ENCODE data around the gene ANKRD44.

ANKRD44 gene

DNA sequence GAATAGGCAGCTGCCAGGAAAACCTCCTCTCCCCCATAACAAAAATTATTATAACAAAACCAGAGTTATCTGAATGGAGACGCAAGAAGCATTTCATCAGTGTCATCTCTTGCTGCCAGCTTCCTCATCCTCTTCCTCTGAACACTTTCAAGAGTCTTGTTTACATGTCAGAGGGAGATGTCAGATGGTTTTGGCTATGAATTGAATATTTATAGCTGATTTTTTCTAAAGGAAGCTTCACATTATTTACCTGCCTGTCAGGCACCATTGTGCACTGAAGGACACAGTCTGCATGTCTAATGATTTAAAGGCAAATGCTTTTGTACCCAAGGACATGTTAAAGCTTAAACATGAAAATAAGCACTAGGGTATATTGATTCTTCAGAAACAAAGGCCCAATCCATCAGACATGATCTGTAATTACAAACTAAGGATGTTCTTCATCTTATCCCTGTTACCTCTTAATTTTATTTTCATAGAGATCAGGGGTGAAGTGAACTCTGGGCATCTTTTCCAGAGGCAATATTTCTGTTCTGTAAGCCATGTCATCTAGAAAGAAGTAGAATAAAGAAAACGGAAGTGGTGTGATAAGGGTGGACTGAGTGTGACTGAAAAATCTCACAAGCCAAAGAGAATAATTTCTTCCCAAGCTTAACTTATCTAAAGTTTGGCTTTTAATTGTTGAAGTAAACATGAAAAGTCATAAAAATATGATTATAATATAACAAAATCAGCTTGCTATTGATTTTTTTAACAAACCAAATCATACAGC is 168.7 kb downstream of the ANKRD44 start:
- no peak for DNase-seq

DNA sequence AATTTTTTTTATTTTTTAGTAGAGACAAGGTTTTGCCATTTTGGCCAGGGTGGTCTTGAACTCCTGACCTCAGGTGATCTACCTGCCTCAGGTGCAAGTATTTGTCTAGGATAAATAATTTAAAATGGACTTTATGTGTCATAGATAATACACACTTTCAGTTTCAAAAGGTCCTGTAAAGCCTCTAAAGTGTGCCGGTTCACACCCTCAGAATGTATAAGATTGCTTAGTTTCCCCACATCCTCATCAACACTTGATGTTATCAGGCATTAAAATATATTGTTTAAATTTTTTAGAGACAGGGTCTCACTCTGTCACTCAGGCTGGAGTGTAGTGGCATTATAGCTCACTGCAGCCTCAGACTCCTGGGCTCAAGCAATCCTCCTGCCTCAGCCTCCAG is 170.5 kb downstream of the ANKRD44 start:
- DNase-seq: no peak

DNA sequence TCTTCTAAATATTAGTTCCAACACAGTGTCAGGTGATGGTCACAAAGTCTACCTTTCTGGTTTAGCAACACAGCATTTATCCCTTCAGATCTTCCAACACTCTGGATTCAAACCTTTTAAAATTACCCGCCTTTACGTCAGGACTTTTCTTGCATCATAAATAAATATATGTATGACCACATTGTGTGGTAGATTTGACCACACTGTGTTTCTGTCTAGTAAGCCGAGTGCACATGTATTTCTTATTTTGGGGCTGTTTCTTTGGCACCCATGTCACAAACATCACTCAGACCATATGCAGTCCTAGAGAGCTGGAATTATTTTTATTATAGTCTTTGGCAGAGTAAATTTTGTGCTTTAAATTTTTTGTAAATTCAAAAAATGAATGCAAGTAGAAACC is 172.1 kb downstream of the ANKRD44 start:
- no peak for DNase-seq

DNA sequence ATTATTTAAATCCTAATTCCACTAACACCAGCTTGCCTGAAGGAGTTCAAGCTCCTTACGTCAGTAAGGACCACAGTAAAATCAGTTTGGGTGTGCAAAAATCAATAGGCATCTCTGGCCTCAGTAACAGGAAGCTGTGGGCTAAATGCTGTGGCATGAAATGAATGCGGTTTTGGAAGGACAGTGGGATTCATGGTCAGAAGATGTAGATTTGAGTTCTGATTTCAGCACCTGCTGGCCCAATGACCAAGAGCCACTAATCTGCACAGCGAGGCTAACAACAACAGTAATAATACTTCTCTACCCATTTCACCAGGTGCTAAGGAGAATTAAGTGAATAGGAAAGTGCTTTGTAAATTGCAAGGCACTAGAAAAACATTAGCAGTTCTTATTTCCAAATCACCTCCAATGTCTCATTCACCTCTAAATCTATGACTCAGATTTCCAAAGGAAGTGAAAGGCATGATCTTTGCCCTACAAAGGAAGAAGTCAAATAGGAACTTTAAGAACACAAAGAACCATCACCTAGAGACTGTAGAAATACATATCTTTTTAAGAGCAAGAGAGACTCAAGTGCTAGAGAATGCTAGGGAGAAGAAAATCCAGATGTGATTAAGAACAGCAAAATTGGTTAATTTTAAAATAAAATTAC is 172.6 kb downstream of the ANKRD44 start:
- DNase-seq: no peak

DNA sequence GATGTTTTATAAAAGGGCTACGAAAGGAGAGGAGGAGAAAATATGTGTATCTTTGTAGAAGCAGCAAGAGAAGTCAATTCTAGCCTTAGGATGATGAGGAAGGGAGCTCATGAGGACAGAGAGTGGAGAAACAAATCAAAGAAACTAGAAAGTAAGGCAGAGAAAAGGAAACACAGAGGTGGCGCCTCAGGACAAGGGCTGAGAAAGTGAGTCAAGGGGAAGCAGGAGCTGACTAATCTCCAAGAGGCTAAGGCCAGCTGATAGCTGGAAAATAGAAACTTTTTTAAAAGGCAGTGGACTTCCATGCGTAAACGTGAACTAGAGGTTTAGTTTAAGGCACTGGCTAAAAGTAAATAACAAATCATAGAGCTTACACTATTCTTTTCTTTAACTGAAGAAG is 173.3 kb downstream of the ANKRD44 start:
- peak; percentile 53 for DNase-seq

DNA sequence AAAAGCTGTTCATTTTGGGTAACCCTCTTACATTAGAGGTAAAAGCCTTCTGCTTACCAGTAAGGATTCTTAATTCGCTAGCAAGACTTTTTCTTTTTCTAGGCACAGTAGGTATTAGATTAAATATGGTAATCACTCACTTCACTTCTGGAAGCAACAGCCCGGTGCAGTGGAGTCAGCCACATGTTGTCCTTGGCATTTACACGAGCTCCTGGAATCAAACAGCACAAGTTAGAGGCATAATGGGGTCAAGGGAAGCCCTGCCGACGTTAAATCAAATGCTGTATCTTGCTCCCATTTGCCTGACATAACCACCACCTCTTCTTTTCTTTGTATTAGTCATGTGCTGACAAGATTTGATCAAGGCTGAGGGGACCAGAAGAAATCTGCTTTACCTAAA is 174.1 kb downstream of the ANKRD44 start:
- no peak for DNase-seq

DNA sequence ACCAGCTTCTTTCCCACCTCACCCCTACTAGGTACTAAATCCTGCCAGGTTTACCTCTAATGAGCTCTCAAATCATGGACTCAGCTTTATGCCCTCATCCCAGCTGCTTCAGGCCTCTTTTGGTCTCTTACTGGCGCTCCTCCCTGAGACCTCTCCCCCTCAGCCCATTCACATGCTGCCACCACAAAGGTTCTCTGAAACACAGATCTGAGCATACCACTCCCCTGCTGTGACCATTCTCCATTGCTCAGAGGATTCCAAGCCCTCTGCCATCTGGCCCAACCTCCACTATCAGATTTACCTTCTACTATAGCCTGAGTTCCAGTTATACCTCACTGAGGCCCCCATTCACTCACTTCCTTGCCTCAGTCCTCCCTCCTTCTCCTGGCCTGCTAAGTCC is 174.8 kb downstream of the ANKRD44 start:
- DNase-seq: no peak

DNA sequence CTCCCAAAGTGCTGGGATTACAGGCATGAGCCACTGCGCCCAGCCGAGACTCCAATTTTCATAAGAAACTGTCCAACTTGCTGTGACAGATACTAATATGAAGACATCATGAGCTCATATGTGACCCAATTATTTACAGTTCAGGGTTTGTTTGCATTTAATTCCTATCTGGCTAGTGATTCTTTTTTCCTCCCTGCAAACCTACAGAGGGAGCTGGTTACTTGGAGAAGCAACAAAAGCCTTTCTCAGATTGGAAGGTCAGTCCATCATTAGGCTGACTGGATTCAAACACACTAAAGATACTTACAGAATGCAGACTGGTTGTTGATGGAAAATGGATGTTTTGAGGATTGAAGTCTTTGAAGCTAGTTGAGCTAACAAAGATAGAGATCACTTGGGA is 176.4 kb downstream of the ANKRD44 start:
- no peak for DNase-seq

DNA sequence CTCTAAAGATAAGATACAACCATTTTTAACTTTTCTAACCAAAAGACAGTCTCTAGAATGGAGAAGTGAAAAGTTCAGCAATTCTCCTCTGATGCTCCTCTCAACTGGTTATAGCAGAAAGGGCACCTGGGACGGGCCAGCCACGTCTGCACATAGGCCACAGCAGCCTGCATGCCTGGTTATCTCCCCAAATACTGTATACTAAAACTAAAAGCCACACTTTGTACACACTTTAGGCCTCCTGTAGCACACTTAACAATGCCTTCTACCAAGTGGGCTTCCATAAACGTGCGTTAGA is 179.1 kb downstream of the ANKRD44 start:
- DNase-seq: no peak

DNA sequence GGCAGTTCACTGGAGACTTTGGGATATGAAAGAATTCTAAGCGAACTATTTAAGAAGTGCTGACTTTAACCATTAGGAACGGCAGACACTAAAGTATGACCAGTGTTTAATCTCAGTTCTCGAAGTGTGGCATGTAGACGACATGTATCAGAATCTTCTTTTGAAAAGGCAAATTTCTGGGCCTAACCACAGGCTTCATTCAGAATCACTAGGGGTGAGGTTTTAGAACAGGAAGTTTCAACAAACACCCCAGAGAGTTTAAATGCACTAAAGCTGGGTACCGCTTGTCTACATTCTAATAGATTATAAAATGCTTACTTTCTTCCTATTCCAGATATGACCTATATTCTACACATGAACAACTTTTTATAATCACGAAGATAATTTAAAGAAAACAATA is 180.3 kb downstream of the ANKRD44 start:
- DNase-seq: no peak

DNA sequence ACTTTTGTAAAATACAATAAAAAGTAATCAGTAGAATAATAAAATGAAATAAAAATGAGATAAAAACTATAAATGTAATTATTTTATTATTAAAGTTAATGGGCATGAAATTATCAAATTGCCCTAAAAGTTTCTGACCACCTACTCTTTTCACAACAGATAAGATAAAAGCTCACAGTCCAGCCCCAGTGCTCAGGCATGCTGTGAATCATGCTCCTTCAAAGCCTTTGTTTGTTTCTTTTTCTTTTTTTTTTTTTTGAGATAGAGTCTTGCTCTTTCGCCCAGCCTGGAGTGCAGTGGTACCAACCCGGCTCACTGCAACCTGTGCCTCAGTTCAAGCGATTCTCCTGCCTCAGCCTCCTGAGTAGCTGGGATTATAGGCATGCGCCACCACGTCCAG is 181.7 kb downstream of the ANKRD44 start:
- no peak for DNase-seq

DNA sequence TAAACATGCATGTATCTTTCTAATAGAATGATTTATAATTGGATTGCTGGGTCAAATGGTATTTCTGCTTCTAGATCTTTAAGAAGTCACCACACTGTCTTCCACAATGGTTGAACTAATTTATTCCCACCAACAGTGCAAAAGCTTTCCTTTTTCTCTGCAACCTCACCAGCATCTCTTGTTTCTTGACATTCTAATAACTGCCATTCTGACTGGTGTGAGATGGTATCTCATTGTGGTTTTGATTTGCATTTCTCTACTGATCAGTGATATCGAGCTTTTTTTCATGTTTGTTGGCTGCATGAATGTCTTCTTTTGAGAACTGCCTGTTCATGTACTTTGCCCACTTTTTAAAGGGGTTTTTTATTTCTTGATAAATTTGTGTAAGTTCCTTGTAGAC is 182.5 kb downstream of the ANKRD44 start:
- no peak for DNase-seq

DNA sequence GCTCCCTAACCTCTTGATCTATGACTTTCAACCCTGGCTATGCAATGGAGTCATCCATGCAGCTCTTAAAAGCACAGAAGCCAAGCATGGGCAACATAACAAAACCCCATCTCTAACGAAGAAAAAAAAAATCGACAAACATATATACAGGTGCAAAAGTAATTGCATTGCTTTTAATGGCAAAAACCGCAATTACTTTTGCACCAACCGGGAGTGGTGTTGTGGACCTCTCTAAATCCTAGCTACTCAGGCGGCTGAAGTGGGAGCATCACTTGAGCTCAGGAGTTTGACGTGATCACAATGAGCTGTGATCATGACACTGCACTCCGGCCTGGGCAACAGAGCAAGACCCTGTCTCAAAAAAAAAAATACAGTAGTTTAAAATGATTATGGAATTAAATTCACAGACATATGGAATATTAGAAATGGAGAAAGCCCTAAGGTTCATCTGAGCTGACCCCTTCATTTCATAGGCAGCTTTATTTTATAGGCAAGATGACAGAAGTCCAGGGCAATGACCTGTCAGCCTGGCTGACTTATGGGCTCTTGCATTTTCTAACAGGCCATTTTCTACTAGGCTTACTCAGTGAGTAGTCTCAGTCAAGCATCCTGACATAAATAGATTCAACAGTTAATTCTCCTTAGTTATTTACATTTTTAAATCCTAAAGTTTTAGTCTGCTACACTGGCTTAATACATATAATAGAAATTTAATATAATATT is 183.8 kb downstream of the ANKRD44 start:
- no peak for DNase-seq

DNA sequence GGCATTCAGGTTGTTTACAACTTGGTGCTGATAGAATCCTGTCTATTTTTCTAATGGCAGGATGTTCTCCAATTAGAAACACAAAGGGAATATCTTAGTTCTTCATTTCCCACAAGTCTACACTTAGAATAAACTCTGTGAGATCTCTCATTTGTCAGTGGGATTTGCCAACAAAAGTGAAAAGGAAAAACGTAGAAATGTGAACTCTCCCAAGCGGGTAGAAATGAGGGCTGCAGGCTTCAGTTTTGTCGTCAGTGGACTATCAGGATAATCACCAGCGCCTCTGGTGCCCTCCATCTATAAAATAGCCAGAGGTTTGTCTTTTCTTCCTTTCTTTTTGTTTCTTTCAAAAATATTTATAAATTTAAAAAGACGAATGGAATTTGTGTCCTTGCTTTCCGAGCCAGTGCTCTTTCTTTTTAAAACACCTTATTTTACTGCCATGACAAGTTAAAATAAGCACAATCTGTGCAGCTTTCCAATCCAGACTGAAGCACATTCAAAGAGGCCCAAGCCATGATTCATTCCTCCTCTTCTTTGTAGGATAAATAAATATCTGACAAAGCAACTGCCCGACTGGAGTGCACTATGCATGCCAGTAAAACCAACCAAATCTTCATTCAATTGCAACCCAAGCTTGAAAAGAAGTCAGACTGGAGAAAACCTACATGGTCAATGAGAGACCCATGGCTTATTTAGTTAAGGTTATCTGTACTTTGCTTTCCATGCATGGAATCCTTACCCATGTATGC is 185.8 kb downstream of the ANKRD44 start:
- DNase-seq: peak; percentile 38

DNA sequence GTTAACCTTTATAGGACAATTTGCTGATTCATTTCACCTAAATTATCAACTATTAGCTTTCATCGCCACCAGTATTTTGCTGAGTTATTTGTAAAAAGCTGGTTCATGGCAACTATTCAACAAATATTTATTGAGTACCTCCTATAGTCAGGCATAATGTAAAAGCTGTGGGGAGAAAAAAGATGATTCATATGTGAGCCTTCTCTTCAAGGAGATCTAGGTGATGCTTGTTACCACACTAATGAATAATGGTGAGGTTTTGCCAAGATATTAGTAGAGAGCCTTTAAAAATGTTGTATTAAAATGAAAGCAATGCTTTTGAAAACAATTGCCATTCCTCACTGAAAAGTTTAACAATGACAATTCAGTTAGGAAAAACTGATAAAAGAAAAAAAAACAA is 187.8 kb downstream of the ANKRD44 start:
- no peak for DNase-seq

DNA sequence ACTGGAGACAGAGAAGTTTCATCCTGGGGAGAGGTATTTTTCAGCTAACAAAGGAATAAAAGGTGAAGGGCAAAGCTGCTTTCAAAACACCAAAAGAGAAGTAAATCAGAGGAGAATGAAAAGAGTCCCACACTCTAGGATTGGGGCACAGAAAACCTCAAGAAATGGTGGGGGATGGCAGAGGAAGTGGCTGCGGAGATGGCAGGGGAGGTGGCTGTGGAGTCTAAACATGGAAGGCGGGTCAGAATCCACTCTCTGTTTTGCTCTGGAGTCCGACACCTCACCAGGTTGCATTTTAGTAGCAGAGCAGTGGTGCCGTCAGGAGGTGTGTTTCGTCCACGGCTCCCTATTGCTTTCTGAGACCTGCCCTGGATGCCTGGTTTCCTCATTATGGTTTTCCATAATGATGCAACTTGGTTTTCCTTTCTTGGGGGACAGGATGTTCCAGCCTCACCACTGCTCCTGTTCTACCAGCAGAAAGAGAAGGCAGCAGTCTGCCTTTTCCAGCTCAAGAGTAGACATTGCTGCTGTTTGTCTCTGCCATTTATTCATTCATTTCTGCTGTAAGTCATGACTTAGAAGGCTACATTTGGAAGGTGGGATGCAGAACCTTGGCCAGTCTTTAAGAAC is 188.7 kb downstream of the ANKRD44 start:
- DNase-seq: no peak

DNA sequence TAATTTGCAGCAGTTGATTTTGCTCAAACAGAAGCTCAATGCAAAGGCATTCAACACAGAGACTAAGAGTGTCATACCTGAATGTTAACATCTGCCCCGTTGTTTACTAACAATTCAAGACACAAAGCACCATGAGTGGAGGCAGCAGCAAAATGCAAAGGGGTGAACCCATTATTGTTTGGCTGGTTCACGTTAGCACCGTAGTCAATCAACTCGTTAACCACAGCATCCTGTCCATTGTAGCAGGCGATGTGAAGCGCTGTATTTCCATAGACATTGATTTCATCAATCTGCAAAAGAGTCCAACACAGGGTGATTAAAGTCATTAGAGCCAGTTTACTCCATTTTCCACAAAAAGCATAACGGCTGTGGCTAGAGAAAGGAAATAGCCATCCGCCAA is 189.3 kb downstream of the ANKRD44 start:
- DNase-seq: no peak

DNA sequence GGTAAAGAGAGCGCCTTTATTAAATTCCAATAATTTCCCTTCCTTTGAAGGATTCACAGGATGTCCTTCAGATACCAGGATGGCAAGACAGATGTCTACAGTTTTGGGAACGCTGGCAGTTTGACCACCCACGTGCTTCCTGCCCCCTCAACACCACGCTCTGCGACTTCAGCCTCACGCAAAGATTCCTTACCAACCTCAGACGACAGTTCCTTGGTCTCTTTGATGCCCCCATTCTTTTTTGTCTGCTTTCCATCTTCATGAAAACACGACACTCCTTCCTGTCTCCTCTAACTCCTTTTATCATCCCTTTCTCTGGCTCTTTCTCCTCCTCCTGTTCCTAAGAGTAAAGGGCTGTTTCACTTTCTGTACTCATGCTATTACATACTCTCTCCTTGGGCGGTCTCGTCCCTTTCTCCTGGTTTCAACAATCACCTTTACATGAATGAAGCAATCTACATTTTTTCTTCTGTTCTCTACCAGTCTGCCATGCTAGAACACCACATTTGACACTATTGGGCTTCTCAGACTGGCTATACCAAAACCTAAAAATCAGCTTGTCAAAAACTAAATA is 194.2 kb downstream of the ANKRD44 start:
- DNase-seq: no peak

DNA sequence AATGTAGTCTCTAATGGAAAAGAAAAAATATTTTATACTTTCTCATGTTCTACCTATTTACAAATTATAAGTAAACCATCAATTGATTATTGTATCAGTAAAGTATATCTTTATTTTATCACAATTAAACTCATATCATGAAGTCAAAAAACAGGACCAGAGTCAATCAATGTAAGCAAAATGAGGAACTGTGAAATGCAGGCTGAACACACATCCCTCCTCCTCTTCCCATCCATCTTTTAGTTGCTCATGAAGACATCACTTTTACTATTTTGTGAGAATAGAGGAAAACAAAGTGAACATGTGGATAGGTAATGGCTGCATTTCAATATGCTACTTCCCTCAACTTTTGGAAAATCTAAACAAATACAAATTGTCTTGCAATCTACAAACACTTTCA is 195.3 kb downstream of the ANKRD44 start:
- no peak for DNase-seq

DNA sequence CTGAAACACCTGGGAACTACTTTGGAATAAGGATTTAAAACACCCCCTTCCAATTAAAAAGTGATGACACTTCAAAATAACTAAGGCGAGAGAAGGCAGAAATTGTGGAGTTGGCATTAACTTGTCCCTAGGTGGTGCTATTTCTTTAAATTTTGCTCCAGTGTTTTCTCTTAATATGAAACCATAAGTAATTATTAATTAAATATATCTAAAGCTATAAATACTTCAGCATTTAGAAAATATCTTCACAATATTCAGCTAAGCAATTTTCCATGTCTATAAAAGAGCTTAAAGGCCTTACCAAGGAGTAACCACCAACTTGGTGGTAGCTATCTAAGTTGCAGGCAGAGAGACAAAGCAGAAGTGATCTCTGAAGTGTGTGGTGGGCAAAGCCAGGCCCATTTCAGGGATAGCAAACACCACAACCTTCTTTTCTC is 197.3 kb downstream of the ANKRD44 start:
- peak; percentile 47 for DNase-seq

DNA sequence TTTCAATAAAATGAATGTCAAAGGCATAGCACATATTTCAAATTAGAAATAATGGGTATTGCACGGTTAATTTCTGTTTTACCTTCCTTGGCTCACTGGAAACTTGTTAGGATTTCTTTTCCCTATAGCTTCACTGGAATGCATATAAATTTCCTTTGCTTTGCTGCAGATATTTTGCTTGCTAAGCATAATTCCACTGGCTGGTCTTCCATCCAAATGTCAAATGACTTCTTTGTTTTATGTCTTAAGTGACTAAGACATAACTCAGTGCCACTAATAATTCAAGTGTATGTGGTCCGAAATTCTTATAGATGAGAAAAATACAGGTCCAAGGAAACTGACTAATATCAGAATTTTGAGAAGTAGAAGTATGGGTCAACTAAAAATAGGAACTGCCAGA is 201.3 kb downstream of the ANKRD44 start:
- no peak for DNase-seq

DNA sequence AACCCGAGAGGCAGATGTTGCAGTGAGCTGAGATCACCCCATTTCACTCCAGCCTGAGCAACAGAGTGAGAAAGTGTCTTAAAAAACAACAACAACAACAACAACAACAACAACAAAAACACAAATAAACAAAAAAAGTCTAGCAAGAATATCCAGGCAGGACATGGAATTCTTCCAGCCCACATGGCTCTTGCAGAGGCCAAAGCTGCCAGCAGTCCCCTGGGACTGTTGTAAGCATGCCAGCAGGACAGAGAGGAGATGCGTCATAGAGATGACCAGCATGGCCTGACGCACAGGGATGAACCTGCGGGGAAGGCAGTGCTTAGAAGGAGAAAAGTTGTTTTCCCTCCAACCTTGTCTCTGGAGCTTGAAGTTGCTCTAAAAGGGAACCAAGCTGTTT is 201.8 kb downstream of the ANKRD44 start:
- DNase-seq: peak; percentile 58

Measured in fibroblast of skin of back (primary cell).